ENCODE results near the gene TBL1XR1. TPM values are rescaled to one million over a fixed set of nuclear protein-coding genes. Genes with fewer than 3 reads are reported as not detected.

TBL1XR1 gene
- total RNA-seq, 1 donor from 2014 or later: 142 TPM

DNA sequence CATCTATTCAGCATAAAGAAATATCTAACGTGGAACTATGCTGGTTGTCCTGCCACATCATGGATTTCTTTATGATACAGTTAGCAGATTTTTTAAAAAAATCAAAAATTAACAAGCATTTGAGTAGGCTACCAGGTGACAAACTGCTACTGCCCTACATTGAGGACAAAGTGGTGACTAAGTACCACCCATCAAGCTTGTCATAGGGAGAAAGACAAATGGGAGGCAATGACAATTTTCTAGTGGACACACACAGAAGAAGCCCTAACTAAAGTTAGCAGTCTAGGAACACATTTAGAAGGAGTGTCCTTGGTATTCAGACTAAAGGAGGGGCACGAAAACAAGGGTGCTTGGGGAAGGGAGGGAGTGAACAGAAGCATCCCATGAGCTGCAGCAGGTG is 131.2 kb downstream of the TBL1XR1 start:
- no peak for DNase-seq (ENCODE audit: low spot score)

DNA sequence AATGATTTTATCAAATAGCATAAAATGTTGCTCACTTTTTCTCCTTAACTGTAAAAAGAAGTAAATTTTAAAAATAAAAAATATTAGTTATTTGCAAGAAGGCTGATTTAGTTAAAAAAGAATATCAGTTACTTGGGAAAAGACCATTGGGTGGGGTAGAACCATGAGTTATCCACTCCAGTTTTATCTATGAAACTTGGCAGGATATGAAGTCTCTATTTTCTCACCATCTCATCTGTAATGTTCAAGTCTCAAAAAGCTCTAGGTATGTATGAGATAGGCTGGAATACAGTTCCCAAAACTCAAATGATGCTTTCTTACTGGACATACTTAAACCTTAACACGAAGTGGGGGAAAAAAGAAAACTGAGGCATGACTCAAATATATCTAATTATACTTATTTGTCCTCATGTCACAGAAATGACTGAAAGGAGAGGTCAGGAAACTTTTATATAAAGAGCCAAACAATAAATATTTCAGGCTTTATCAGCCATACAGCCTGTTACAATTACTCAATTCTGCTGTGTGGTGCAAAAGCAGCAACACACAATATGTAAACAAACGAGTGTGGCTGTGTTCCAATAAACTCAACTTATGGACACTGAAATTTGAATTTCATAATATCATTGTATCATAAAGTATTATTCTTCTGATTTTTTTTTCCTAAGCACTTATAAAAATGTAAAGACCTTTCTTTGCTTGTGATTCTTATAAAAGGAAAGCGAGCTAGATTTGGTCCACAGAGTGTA is 131.8 kb downstream of the TBL1XR1 start:
- DNase-seq (ENCODE audit: low spot score): no peak

DNA sequence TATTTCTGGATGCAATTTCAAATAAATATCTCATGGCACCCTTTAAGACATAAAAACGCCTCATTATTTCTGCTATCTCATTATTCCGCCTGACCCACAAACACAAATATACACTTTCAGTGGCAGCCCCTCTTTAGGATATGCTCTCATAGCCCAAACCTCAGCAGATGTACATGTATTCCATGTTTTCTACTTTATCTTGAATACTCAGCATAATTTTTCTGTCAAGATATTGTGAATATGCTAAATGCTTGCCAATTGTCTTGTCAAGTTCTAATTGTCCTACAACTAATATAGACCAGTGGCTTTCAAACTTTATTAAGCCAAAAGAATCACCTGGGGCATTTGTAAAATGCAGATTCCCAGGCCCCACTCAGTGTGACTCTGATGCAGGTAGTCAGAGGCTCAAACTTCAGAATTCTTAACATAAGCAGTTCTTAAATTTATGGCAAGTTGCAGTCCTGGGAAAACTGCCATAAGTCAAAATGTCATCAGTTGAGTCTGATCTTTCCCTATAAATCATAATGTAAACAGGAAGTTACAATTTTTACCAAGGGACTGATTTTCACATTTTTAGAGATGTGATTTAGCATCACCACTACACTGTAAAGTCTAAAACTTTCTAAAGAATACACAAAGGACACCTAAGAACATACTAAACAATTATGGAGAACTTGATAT is 135.1 kb downstream of the TBL1XR1 start:
- no peak for DNase-seq (ENCODE audit: low spot score)

DNA sequence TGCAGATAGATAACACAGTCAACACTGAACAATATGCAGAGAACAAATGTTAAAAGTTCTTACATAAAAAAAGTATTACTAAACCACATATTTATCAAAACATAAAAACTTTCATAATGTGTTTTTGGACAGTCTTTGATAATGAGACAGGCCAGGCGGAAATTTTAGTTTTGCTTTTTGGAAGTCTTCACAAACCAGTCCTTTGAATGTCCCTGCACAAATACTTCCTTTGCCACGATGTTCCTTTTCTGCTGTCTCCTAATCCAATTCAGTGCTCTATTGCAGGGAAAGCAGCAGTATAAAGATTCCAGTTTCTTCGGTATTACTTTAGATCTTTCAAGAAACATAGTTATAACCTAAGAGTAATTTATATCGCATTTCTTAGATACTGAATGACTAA is 135.9 kb downstream of the TBL1XR1 start:
- DNase-seq (ENCODE audit: low spot score): no peak

GRCh38 chr3:177060492-177060891 is 136.8 kb downstream of the TBL1XR1 start:
- no peak for DNase-seq (ENCODE audit: low spot score)

GRCh38 chr3:177058648-177059047 is 138.6 kb downstream of the TBL1XR1 start:
- DNase-seq (ENCODE audit: low spot score): no peak

GRCh38 chr3:177057768-177058167 is 139.5 kb downstream of the TBL1XR1 start:
- DNase-seq (ENCODE audit: low spot score): no peak

- DNase-seq (ENCODE audit: low spot score): no peak
These were observed 140.4 kb downstream of the TBL1XR1 start for GRCh38 chr3:177056927-177057326.

GRCh38 chr3:177055605-177056571 is 141.4 kb downstream of the TBL1XR1 start:
- DNase-seq (ENCODE audit: low spot score): no peak

GRCh38 chr3:177053107-177053506 is 144.2 kb downstream of the TBL1XR1 start:
- DNase-seq (ENCODE audit: low spot score): no peak

DNA sequence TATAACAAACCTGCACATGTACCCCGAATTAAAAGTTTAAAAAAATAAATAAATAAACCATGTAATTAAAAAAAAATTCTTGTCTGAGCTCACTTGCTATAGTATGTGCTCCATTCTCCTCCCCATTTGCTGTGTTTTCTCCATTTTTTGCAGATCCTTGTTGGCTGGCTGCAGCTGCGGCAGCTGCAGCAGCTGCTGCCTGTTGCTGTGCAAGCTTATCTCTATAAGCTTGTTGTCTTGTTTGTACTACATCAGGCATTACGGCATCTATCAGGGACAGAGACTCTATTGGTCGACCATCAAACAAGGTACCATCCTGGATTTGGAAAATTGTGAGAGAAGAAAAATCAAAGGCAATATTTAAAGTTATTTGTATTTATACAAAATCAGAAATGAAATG is 145.9 kb downstream of the TBL1XR1 start:
- no peak for DNase-seq (ENCODE audit: low spot score)

- no peak for DNase-seq (ENCODE audit: low spot score)
These were observed 146.6 kb downstream of the TBL1XR1 start for GRCh38 chr3:177050501-177051237.

GRCh38 chr3:177045767-177046166 is 151.5 kb downstream of the TBL1XR1 start:
- DNase-seq (ENCODE audit: low spot score): no peak

GRCh38 chr3:177045222-177045621 is 152.1 kb downstream of the TBL1XR1 start:
- no peak for DNase-seq (ENCODE audit: low spot score)

GRCh38 chr3:177041730-177042551 is 155.3 kb downstream of the TBL1XR1 start:
- DNase-seq (ENCODE audit: low spot score): no peak

DNA sequence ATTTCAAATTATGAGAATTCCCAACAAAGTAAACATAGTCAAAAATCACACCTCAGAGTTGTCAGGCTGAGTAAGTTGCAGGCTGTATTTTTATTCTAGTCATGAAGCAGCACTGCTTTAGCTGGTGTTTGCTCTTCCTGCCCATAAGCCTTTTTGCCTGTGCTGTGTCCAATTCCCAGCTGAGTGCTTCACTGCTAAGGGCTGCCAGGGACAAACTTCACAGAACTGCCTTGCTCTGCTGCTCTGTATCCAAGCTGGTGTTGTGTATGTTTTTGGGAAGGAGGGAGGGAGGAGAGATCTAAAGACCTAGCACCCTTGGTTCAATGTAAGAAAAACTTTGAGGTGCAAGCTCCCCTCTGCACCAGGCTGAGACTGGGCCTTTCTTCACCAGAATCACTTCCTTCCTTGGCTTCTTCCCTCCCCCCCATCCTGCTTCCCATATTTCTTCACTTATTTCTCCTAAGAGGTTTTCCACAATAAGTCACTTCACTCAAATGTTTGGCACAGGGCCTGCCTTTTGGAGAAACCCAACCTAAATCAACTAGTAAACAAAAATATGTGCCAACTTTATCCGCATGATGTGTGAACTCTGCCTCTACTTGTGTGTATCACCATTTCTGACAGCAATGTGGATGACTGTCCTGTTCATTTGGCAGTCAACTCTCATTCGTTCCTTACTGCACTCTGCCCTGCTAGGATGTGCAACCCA is 156.1 kb downstream of the TBL1XR1 start:
- DNase-seq (ENCODE audit: low spot score): no peak

DNA sequence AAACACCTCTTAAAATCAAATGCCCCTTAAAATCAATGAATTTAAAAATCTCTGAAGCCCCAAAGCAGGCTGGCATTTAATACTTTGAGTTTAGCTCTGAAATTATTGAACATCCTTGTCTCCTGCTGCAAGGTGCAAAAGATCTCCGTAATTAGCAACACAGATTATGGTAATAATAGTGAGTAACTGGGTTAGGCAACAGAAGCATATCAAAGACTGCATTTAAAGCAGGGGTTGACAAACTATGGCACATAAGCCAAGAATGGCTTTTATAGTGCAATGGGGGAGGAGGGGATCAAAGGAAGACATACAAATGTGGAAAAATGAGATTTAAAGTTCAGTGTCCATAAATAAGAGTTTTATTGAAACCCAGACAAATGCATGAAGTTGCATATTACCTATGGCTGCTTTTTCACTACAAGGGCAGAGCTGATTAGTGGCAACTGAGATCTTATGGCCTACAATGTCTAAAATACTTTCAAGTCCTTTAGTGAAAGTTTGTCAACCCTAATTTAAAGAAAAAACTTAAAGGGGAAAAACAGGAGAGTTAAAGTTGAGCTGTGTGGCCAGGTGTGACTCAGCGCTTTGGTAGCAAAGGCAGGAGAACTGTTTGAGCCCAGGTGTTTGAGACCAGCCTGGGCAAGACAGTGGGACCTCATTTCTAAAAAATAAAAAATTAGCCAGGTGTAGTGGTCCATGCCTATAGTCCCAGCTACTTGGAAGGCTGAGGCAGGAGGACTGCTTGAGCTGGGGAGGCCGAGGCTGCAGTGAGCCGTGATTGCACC is 157.6 kb downstream of the TBL1XR1 start:
- no peak for DNase-seq (ENCODE audit: low spot score)

- DNase-seq (ENCODE audit: low spot score): no peak
These were observed 160.0 kb downstream of the TBL1XR1 start for GRCh38 chr3:177037241-177037640.

DNA sequence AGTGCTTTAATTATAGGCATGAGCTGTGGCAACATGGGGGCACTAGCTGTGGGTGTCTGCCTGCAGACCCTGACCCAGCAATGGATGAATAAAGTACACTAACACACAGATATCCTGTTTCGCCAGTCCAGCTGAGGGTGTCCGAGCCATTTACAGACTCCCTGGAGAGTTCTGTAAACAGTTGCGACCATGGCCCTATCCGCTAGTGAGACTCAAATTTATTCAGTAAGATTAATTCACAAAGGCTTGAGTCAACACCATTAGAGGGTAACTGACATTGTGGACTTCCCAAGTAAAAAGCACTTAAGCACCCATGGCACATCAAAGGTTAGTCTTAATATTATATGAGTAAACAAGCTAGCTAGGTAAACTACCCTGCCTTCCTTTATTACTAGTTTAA is 161.6 kb downstream of the TBL1XR1 start:
- DNase-seq (ENCODE audit: low spot score): no peak

Data from mesenteric fat pad (tissue), 1 donor.